HG03342 (cell line): ENCODE results near the gene PCDH1.
"Not testable (repeated sequence)": the region's sequence is repeated elsewhere in the genome, so short reads cannot be mapped to it uniquely, and the experiment has no call there.

Experiments used
- ATAC-seq: cut with Tn5 transposase; IDR thresholded peaks from one replicate; pipeline ENCODE4 v1.9.1; 2021; ENCODE audit warnings: mild to moderate bottlenecking, moderate library complexity; ENCODE audit not compliant: unreplicated experiment

The PCDH1 gene

DNA sequence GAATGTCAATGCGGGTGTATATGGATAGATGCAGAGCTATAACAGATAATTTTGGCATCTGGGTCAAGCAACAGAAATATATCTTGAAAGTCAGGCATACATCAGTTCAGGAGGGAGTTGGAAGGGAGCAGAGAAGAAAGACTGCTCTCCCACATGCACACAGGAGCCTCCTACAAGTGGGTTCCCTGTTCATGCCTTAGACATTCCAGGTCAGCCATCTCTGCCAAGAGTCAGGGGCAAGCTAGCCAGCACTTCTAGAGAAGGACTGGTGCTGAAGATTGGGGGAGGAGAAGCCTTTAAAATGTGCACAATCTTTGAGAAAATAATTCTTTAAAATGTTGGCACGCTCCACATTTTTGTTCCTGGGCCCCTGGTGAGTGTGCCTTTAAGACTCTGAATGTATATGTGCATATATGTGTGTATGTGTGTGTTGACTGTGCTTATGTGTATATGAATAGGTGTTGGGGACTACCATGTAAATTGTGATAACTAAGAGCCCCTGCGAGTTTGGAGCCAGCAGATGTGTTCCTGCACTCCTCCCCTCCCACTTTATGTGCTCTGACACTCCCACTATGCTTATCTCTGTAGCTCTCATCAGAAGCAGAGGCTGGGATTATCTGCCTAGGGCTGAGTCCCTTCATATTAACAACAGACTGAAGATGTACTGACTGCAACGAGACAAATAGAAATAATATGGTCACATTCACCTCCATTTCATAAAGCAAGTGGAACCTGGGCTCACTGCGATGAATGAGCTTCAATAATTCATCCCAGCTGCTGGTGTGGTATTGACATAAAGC is 24.0 kb upstream of the PCDH1 start:
- no peak for ATAC-seq

DNA sequence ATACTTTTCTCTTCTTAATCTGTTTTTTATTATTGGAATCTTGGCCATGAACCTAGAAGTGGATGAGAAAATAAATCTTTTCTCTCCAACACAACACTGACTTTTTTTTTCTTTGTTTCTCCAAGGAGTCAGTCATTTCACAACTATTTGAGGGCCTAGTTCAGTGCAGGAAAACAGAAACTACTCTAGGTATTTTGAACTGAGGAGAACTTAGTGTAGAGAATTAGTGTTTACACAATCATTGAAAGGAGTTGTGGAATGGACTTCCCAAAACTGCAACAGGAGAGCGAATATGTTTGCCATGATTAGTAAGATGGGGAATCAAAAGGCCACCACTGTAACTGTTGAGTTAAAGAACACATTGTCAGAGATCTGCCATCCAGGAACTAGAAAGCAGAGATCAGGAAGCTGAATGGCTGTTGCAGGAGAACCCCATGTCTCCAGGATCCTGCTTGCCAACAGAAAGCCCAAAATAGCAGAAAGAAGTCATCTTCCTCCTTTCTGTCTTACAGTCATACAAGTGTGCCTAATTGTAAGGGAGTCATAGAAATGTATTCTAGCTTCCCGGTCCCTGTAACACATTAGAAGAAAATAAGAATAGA is 20.3 kb upstream of the PCDH1 start:
- ATAC-seq, result no peak

DNA sequence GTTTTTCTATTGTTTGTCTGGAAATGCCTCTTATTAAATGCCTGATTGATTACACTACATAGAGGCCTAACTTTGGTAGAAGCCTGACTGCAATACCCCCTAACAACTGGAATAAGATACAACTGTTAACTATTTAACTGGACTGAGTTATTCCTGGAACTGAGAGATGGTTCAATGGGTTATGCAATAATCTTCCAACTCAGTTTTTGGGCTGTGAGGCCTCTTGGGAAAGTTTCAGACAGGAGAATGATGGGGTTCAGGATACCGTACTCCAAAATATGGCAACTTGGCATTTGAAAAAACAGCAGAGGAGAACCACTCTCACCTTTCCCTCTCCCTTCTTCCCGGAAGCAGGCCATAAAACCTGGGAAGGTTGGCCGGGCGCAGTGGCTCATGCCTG is 19.2 kb upstream of the PCDH1 start:
- no peak for ATAC-seq

DNA sequence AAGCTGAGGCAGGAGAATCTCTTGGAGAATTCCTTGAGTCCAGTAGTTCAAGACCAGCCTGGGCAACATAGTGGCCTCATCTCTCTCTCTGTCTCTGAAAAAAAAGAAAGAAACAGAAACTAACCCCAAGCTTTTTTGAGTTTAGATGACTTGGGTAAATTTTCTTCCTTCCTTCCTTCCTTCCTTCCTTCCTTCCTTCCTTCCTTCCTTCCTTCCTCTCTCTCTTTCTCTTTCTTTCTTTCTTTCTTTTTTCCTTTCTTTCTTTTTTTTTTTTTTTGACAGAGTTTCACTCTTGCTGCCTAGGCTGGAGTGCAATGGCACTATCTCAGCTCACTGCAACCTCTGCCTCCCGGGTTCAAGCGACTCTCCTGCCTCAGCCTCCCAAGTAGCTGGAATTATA is 12.2 kb upstream of the PCDH1 start:
- not testable (repeated sequence) for ATAC-seq

DNA sequence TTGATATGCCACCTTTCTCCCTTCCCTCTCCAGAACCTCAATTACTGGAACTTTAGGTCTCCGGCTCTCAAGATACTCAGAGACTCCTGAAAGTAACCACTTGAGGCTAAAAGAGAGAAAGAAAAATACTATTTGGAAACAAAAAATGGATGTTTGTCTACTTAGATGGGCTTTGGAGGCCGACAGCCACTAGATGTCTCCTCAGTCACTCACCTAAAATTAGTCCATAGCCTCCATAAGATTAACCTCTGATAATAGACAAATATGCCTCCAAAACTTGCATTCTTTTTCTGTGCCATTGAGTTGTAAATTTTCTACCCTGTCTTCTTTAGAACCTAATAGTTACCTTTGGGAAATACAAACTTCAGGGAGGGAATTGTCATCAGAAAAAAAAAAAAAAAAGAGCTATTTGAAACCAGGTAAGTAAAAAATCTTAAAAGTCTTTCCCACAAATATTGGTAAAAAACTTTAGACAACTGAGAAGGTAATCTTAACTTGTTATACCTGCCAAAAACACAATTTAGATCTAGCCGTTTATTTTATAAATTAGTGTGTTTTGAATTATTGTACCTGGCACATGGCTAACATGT is 11.2 kb upstream of the PCDH1 start:
- ATAC-seq, result no peak

DNA sequence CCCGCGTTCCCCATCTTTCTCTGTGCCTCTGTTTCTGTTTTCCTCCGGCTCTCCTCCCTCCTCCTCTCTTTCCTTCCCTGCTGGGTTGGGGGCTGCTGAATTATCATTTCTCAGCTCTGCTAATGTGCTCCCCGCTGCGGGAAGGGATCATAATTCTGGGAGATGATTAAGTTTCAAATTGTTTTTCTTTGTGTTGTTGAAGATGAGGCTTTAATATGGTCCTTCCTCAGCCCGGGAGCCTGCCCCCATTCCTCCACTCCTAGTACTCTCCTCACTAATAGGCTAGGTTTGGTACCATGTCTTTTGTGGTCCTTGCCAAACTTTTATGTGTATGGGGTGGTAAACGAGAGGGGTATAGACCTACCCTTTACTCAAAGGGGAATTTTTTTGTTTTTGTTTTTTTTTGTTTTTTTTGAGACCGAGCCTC is 5.7 kb upstream of the PCDH1 start:
- no peak for ATAC-seq

DNA sequence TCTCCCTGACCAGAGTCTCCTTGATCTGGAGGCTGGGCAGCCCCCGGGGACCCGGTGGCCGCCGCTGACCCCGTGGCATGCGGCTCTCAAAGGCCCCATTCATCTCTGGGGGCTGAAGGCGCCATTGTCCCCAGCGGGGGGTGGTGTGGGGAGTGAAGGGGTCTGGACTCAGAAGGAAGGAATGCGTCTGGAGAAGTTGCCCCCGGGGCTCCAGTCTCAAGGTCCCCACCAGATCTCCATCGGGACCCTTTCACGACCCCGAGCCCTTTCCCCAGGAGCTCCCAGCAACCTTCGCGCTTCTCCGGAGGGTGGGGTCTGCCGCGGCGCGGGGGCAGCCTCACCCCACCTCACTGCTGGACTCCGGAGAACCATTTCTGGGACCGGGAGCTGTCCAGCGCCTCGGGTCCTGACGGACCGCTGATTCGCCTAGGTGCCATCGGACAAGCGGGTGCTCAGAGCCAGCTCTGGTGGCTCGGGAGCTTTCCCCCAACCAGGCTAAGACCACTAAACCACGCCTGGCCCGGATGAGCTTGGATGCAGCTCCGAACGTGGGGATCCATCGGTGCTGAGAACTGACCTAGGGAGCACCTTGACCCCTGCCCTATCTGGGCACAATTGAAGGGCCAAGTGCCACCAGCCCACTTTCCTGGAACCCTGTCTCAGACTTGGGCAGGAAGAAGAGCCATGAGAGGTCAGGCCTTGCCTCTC is 5.1 kb upstream of the PCDH1 start:
- ATAC-seq, result no peak

DNA sequence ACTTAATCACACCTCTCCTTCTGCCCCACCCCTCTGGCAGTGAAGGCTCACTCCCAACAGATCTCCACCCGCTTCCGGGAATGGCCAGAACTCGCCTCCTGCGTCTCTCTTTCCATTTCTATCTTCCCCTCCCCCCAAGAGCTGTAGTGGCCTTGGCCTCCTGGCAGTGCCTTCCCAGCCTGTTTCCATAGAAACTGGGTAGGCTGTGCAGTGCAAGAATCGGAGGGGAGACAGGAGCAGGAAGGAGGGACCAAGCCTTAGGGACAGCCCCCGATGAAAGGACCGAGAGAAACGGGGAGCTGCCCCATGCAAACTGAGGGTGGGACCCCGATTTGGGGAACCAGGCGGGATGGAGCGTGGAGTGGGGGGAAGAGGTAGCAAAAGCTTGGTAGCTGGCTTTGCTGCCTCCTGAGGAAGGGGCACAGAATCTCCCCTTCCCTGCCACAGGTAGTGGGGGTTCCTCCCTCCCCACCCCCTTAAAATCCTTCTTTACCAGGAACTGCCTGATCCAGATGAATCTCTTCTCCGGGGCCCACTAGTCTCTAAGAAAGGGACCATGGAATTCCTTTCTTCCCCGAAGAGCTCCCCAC is 4.5 kb upstream of the PCDH1 start:
- no peak for ATAC-seq

DNA sequence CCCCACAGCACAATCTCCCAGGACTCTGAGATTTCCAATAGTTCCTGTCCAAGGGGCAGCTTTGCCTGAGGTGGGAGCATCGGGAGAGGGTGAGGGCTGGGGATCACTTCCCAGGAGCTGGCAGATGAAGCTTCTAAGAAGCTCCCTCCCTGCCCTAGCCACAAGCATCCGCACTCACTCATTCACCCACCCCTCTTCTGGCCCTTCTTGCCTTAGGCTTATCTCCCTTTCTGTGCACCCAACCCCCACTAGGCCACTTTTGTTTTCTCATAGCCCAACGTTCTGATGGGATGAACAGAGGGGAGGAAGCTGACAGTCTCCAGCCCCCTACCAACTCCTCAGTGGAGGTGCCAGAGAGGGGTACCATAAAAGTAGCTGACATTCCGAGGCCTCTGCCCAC is 3.7 kb upstream of the PCDH1 start:
- no peak for ATAC-seq

DNA sequence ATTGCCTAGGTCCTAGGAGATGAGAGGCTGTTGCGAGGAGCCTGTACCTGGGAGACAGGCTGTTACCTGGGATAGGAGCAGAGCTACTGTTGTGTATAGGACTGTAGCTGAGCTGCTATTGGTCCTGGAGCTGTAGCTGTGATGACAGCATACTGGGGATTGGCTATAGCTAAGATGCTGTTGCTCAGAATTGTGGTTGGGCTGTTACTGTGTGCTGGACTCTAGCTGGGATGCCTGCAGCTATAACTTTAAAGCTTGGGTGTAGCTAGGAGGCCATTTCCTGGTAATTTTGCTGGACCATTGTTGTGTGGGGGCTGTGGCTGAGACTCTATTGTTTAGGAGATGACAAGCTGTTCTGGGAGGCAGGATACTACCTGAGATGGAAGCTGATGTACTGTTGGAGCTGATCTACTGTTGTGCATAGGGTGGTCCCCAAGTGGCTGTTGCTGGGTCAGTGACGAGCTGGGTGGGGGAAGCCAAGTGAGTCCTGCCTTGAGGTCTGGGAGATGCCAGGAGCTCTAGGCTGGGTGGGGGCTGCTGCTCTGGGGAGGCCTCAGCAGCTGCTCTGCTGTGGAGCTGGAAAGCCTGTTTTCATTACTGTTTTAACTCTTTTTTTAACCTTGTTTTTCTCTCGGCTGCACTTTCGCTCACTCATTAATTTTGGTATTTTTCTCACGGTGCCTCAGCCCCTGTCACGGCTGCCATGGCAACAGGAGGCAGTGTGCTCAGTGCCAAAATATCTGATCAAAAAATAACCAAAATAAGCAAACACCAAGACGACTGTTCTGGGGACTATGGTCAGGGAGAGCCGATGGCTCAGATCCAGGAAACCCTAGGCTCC is 3.0 kb upstream of the PCDH1 start:
- no peak for ATAC-seq

DNA sequence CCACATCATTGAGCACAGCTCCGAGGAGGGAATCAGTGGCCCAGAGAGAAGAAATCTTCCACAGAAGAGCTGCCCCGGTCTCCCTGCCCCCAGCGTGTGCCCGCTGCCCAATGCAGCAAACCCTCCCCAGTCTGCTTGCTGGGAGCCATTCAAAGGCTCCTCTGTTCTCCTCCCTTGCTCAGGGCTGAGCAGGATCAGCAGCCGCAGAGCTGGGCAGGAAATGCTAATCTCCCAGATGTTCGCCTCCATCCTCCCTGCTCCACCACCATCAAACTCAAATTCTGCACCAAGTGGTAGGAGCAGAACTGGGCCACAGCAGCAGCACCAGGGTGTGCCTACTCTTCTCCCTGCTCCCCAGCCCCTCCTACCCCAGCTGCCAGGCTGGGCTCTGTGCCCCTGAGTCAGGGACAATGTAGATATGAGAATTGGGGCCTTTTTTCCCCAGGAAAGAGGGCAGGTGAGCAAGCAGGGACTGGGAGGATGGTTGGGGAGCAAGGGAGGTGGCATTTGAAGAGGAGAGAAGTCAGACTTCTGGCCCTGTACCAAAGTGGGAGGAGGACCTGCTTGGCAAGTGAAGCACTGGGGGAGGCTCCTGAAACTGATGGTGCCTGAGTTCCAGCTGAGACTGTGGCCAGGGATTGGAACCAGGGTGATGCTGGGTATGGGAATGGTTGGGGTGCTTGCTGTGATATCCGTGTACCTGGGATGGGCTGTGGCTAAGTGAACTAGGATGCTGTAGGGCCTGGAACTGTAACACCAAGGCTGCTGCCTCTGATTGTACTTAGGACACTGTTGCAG is 1.9 kb upstream of the PCDH1 start:
- no peak for ATAC-seq

DNA sequence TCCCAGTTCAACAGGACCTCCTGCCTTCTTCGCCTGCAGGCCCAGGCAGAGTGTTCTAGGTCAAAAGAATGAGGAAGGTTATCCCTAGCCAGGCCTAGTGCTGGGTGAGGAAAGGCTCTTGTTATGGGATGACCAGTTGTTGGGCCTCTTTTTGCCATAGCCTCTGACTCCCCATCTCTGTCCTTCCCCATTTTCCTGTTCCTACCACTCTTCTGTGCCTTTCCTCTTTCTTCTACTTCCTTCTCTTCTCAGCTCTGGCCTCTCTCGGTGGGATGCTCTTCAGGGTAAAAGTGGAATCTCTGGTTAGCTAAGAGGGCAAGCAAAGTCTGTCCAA is 1.2 kb upstream of the PCDH1 start:
- ATAC-seq, result no peak

DNA sequence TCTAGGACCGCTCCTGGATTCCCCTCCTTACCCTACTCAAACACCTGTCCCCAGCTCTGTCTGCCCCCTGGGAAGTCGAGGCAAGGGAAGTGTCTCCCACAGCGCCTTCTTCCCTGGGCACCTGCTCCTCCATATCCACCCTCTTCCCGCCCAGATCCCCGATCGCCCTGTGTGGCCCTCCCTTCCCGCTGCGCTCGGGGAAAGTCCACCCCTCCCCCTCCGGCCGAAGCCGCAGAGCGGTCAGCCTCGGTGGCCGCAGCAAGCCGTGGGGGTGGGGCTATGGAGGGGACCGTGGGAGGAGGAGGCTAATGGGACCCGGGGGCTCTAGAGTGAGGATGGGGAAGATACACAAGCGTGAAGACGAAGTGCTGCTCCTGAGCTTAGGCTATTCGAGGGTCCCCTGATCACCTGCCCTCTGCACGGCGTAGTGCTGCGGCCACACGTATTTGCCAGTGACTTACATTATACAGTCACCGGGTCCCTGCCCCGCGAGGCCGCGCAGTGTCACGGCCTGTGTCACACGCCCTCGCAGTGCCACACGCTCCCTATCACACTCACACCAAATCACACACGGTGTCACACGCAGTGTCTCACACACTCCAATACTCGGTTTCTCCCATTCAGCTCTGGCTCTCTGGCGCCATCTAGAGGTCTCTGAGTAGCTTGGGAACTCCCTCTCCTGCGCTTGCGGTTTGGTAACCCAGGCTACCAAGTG is 658 bp upstream of the PCDH1 start:
- peak; percentile 81 for ATAC-seq

DNA sequence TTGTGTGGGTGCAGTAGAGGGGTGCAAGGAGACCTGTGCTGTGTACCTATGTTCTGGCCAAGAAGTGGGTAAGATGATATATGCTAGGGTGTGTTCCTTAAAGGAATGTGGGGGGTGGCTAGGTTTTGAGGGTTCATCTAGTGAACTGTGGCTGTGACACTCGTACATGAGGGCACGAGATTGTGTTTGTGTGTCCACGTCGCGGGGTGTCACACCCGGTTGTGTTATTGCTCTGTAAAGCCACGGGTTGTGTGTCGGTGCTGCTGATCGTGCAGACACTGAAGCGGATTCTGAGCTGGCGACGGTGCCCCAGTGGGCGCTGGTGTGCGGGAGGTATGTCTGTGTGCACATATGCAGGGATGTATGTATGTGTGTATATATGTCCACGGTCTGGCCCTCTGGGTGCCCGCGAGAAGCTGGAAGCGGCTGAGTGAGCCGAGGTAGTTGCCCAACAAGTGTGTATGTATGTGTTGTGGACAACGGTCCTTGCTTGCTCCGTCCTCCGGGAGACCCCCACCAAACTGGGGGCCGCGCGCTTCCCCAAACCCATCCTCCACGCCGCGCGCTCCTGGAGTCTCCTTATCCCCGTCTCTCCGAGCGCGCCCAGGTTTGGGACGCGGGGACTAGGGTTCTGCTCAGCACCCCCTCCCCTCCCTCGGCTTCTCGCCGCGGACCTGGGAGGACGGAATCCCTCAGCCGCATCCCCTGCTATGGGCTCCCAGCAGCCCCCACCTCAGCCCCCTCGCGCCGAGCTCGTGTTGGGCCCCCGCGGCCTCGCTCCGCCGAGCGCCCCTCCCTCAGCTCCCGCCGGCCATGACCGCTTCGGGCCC is 639 bp downstream of the PCDH1 start:
- no peak for ATAC-seq

DNA sequence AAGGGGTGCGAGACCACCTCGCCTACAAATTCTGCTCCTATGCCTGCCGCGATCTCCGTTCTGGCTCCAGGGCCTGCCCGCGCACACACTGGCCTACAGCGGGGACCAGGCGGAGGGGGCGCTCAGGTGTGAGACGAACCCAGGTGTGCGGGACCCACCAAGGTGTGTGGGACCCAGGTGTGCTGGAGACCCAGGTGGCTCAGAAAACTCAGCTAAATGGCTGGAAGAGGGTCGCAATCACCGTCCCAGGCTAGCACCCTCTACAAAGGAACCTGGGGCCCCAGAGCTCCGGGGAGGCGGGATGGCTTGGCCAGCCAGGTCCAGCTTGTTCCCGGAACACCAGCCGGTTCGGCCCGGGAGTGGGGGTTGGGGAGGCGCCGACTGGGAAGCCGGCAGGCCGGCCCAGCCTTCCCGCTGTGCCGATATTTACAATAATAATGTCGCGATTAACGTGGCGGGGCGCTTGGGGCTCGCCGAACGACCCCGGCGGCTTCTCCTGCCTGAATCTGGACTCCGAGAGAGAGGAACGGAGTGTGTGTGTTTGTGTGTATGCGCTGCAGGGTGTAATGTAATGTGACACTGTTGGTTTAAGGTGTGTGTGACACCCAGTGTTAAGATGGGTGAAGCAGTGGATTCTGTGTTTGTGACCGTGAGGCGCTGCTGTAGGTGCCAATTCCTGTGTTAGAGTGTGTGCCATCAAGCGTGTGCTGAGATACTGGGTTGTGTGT is 1.4 kb downstream of the PCDH1 start:
- no peak for ATAC-seq

DNA sequence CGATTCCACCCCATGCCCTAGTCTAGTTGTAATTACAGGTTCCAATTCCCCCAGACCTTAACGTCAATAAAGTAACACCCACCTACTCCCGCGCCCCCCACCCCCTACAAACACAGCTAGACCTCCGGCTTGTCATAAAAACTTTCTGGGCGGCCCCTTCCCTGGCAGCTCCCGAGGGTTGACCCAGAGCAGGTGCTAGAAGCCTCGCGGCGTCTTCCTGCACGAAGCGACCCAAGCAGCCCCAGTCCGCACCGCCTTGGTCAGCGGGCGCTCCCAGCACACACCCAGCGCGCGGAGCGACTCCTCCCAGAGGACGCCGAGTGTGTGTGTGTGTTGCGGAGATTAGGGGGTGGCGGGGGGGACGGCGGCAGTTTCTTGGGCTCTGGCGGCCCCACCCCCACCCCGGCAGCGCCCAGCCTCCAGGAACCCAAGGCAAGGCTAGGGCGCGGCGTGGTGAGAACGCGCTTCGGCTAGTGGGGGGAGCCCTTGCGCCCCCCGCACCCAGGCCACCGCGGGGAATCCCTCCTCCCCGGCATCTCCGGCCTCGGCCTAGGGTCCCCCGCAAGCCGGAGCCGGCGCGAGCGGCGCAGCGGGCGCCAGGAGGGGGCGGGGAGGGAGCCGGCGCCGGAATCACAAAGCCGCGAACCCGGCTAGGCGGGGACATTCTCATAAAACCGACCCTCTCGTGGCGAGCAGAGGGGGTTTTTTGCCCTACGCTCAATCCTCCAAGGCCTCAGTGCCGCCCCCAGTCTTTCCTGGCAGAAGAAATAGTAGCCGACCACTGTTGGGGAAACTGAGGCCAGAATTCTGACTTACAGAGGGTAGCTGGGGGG is 2.2 kb downstream of the PCDH1 start:
- no peak for ATAC-seq
